Activated CD8-positive, alpha-beta memory T cell treated with anti-CD3 and anti-CD28 coated beads, Interleukin-2, amount 50 U/mL, for 48 hours (primary cell): ENCODE results near the gene EP300.
"Not testable (repeated sequence)": the region's sequence is repeated elsewhere in the genome, so short reads cannot be mapped to it uniquely, and the experiment has no call there.

ENCODE experiments used
- DNase-seq: peaks from one replicate; pipeline ENCODE4 v3.0.0-alpha.2; 2020

EP300 gene

GRCh38 chr22:41085842-41086241 lies 6.5 kb upstream of the EP300 start:
- DNase-seq = no peak

GRCh38 chr22:41091132-41092022 lies 1.0 kb upstream of the EP300 start:
- DNase-seq = peak; percentile 99

GRCh38 chr22:41092847-41093411 lies 537 bp downstream of the EP300 start:
- DNase-seq = peak; percentile 63

- no peak for DNase-seq
Measured at GRCh38 chr22:41094041-41094593, 1.7 kb downstream of the EP300 start.

- no peak for DNase-seq
Measured at GRCh38 chr22:41096391-41096790, 4.0 kb downstream of the EP300 start.

- no peak for DNase-seq
Measured at GRCh38 chr22:41096841-41097240, 4.4 kb downstream of the EP300 start.

- DNase-seq = peak; percentile 38
Measured at GRCh38 chr22:41099036-41099435, 6.6 kb downstream of the EP300 start.

GRCh38 chr22:41106122-41106968 lies 14.0 kb downstream of the EP300 start:
- no peak for DNase-seq

GRCh38 chr22:41106969-41107325 lies 14.6 kb downstream of the EP300 start:
- DNase-seq = not testable (repeated sequence)

- DNase-seq = no peak
Measured at GRCh38 chr22:41110968-41111367, 18.6 kb downstream of the EP300 start.

- DNase-seq = no peak
Measured at GRCh38 chr22:41116342-41116741, 23.9 kb downstream of the EP300 start.

GRCh38 chr22:41117127-41117965 lies 25.0 kb downstream of the EP300 start:
- DNase-seq = no peak

GRCh38 chr22:41123151-41123550 lies 30.8 kb downstream of the EP300 start:
- DNase-seq = no peak

GRCh38 chr22:41124086-41124485 lies 31.7 kb downstream of the EP300 start:
- DNase-seq = no peak

- DNase-seq = no peak
Measured at GRCh38 chr22:41127451-41127850, 35.1 kb downstream of the EP300 start.

- no peak for DNase-seq
Measured at GRCh38 chr22:41128606-41129005, 36.2 kb downstream of the EP300 start.

- no peak for DNase-seq
Measured at GRCh38 chr22:41132550-41132949, 40.2 kb downstream of the EP300 start.

GRCh38 chr22:41140365-41140957 lies 48.1 kb downstream of the EP300 start:
- DNase-seq = no peak

- not testable (repeated sequence) for DNase-seq
Measured at GRCh38 chr22:41145921-41146320, 53.5 kb downstream of the EP300 start.

GRCh38 chr22:41146573-41146972 lies 54.2 kb downstream of the EP300 start:
- no peak for DNase-seq

- no peak for DNase-seq
Measured at GRCh38 chr22:41147722-41148121, 55.3 kb downstream of the EP300 start.

- DNase-seq = no peak
Measured at GRCh38 chr22:41152902-41153301, 60.5 kb downstream of the EP300 start.
